Stimulated activated CD8-positive, alpha-beta memory T cell treated with anti-CD3 and anti-CD28 coated beads, Interleukin-4, amount 100 ng/mL, for 48 hours (primary cell): ENCODE data around the gene CHST4.
"Not testable (repeated sequence)": the region's sequence is repeated elsewhere in the genome, so short reads cannot be mapped to it uniquely, and the experiment has no call there.

Experiments
- DNase-seq: peaks from one replicate; pipeline ENCODE4 v3.0.0-alpha.2; 2020

Gene CHST4

GRCh38 chr16:71524566-71525553 lies 1.4 kb upstream of the CHST4 start:
- DNase-seq = no peak

DNA sequence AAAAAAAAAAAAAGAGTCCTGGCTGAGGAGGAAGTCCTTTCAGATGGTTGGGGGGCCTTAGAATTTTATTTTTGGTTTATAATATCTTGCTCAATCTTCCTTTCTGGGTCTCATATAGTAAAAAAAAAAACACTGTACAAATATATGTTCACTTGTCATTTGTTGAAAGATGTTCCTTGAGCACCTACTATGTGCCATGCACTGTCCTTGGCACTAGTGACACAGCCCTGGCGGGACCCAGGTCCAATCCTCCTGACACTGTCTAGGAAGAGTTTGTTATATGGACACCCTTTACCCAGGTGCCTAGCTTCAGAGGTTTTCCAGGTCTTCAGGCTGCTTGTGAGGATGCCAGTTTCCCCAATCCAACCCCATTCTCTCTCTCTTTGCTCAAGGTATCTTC lies 2.0 kb downstream of the CHST4 start:
- DNase-seq = no peak

- DNase-seq = no peak
These were observed 2.6 kb downstream of the CHST4 start for GRCh38 chr16:71528863-71529262.

DNA sequence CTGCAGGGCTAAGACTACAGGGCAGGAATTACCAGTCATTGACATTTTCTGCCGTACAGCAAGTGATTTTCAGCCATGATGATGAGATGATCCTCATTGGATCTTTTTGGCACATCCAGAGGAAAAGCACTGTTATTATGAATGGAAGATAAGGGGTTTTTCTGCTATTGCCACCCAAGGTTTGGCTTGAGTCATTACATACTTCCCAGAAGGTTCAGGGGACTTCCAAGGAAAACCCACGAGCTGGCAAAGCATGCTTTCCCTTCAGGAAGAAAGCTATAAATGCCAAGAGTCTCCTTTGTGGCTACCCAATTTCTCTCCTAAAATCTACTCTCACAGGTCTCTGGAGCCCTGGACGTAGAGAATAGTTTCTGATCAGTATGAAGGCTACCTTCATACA lies 6.1 kb downstream of the CHST4 start:
- DNase-seq = no peak

GRCh38 chr16:71536752-71537499 lies 10.7 kb downstream of the CHST4 start:
- DNase-seq = no peak

DNA sequence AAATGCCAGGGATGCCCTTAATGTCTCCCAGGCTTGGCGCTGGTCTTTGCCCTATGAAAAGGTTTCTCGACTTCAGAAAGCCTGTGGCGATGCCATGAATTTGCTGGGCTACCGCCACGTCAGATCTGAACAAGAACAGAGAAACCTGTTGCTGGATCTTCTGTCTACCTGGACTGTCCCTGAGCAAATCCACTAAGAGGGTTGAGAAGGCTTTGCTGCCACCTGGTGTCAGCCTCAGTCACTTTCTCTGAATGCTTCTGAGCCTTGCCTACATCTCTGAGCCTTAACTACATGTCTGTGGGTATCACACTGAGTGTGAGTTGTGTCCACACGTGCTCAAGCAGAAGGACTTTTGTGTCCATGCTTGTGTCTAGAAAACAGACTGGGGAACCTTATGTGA lies 11.4 kb downstream of the CHST4 start:
- peak; percentile 54 for DNase-seq

GRCh38 chr16:71542377-71542776 lies 16.2 kb downstream of the CHST4 start:
- peak; percentile 78 for DNase-seq

DNA sequence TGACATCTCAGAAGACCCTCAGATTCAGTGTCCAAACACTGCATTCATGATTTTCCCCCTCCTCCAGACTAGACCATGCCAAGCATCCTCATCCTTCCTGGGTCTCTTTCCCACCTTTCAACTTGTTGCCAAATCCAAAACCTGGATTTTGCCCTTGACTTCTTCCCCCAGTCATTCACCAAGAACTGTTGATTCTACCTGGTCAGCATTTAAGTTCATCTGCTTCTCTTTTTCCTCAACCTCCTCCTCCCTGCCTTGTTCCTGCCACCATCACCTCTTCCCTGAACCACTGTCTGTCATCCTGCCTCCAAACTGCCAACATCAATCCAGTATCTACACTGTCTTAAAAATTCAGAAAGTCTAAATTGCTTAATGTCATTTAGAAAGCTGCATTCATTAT lies 20.9 kb downstream of the CHST4 start:
- DNase-seq = no peak

DNA sequence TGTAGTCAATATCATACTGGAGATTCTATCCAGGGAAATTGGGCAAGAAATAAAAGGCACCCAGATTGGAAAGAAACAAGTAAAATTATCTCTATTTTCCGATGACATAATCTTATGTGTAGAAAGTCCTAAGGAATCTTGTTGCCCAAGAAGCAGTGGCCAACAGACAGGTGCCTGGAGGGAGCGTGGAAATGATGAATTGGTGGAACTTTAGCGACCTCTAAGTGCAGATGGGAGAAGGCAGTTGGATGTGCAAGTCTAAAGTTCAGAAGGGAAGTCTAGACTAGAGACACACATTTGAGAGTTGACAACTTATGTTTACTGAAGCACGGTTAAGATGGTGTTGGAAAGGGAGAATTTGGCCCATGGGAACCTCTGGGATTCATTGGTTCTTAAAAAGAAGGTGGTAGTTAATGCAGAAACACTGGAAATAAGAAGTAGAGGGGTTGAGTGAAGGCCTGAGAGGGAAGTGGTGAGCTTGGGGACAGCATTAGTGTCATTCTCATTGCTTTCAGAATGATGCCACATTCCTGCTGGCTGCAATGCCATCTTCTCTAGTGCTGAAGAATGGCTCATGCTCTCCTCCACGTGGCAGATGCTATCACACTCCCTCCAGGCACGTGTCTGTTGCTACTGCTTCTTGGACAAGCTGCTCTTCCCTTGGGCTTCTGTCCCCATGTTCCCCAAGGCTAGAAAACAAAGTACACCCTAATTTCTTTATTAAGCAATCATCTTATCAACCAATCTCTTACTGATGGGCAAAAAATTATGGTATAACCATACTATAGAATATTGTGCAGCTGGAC lies 26.7 kb downstream of the CHST4 start:
- DNase-seq = no peak

DNA sequence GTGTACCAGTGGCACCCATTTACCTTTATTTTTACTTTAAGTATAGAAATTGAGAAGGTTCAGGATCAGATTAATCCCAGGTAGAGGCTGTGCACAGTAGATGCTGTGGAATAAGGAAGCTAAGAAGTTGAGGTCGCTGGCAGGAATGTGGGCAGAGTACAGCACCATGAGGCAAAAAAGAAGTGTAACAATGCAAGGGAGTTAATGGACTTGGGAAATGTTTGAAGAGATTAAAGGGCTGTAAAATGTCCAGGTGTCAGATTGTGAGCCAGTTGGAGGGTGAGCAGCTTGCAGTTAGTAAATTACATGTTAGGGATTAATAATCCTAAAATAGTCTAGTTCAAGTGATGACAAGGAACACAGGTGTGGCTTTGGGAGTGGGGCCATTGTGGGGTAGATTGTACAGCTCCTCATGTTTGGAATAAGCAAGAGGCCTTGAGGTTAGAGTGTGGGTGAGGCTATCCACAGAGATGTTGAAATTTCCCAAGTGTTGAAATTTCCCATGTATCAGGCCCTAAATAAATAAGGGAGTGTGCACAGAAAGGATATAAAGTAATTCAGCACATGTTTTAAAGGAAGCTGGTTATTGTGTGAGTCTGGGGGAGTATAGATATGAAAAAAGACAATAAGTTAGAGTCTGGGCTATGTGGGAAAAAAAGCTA lies 29.1 kb downstream of the CHST4 start:
- DNase-seq = no peak

GRCh38 chr16:71557299-71557698 lies 31.1 kb downstream of the CHST4 start:
- no peak for DNase-seq

GRCh38 chr16:71557954-71558582 lies 31.8 kb downstream of the CHST4 start:
- DNase-seq = no peak

GRCh38 chr16:71559855-71560254 lies 33.6 kb downstream of the CHST4 start:
- no peak for DNase-seq

DNA sequence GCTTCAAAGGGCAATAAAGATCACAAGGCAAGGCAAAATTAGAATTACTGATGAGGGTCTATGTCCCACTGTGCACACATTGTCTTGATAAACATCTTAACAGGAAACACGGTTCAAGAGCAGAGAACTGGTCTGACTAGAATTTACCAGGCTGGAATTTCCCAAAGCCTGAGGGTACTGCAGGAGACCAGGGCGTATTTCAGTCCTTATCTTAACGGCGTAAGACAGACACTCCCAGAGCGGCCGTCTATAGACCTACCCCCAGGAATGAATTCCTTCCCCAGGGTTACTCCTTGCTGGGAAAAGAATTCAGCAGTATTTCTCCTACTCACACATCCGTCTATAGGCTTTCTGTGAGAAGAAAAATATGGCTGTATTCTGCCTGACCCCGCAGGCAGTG lies 35.7 kb downstream of the CHST4 start:
- not testable (repeated sequence) for DNase-seq

DNA sequence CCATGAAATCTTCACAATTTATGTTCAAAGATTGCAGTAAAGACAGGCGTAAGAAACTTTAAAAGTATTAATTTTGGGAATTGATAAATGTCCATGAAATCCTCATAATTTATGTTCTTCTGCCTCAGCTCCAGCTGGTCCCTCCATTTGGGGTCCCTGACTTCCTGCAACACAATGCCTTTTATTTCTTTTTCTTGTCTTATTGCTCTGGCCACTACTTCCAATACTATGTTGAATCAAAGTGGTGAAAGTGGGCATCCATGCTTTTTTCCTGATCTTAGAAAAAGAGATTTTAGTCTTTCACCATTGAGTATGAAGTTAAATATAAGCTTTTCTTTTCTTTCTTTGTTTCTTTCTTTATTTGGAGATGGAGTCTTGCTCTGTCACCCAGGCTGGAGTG lies 36.3 kb downstream of the CHST4 start:
- DNase-seq = no peak

DNA sequence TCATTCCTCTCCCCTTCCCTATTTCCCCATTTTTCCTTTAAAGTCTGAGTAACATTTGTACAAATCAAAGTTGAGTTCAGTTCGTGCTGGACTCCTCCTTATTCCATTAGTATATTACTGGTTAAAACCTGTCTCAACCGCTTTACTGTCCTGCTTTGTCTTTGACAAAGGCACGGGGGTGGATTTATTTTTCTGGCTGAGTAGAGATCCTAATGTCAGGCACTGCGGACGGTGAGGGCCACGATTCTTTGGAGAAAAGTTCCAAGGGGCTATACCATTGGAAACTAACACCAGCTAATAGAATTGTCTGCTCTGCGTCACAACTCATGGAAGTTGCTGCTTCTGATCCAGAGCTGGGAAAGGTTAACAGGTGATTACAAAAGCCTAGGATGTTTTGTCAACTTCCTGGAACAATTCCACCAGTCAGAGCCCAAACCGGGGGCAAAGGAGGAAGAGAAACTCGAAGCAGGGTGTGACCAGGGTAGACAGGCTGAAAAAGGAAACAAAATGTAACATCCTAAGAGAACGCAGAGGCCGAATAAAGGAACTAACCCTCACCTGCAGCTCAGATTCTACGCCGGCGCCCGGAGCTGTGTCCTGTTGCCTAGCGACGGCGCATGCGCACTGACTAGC lies 38.2 kb downstream of the CHST4 start:
- no peak for DNase-seq

DNA sequence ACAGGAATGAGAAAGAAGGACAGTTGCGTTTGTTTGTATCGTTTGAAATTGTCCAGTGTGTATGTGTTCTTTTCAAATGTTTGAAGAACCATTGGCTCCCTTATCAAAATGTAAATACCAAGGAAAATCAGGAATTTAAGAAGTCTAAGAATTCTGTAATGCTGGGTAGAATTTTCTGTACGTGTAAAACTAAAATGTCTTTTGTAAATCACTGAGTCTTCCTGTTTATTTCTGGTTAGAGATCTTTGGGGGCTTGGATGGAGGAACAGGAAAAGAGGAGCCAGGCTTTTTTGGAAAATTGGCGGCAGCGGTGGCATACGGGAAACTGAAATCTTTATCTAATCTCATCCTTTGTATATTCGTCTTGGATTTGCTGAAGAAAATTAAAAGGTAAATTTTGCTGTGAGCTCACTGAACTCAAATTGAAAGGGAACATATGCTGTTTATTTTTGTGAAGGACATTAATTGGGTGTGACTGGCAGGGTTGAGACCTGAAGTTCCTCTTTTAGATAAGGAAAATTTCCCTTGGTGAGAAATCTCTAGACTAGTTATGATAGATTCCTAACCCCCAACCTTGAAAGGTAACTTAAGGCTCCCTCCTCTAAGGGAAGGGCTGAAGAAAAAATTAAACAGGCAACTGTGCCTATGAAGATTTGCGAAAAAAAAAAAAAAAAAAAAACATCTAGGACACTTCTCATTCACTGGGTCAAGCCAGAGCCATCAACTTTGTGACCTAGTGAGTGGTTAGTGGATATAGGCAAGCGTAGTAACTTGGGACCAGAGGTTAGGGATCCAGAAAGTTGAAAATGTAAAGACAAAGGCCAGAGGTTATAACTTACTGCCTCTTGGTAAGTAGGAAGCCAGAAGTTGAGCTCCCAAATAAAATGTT lies 39.8 kb downstream of the CHST4 start:
- DNase-seq = no peak

DNA sequence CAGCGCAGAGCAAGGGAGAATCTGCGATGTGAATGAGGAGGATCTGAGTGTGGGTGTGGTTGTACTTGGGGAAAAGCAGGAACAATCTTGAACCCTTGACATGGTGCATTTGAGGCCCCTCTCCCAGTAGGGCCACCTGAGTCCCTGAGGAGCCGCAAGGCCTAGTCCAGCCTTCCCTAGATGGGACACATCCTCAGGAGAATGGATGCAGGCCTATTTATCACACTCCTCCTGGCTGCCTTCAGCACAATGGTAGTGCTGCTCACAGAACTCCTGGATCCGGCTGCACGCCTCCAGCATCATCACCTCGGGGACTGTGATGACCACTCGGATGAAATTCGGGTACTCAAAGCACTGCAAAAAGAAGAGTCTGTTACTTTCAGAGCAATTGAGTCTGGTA lies 41.7 kb downstream of the CHST4 start:
- no peak for DNase-seq

DNA sequence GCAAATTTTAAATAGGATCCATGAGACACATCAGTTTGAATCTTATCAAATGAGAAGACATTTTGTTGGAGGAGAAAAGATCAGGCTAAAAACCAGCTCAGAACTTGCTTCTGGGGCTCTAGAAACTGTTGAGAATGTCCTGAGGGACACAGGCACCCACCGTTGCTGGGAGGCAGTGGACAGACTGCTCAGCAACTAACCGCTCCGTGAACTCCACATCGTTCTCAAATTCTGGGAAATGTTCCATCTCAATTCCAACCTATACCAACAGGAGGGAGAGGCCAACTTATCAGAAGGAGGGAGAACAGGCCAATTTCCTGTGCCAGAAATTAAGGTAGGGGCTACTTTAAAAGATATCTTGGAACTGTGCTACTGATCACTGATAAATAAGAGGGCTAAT lies 42.3 kb downstream of the CHST4 start:
- DNase-seq = no peak

- DNase-seq = no peak
These were observed 43.4 kb downstream of the CHST4 start for GRCh38 chr16:71569621-71570020.

DNA sequence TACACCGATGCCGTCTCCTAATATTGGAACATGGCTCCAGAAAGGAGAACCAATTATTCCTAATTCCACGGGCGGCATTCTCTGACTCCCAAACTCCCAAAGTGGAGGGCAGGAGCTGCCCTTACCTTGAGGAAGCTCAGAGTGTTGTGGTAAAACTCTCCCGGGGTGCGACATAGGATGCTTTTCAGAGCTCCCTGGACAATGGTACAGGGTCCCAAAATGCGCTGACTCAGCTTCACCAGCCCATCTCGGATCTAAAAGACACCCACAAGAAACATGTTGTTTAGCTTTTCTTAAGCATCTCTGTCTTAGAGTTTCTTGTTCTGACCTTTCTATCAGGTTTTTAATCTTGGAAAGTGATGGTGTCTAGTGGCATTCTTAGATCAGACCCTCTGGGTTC lies 43.9 kb downstream of the CHST4 start:
- no peak for DNase-seq
